ENCODE results near the gene CLIP4. TPM values are rescaled to one million over a fixed set of nuclear protein-coding genes. Genes with fewer than 3 reads are reported as not detected.
"Not testable (repeated sequence)": the region's sequence is repeated elsewhere in the genome, so short reads cannot be mapped to it uniquely, and the experiment has no call there.

The CLIP4 gene
- total RNA-seq, 1 donor from 2014 or later: 48.2 TPM

- DNase-seq (ENCODE audit: low spot score): no peak
Measured at GRCh38 chr2:29097569-29097968, 17.6 kb upstream of the CLIP4 start.

- DNase-seq (ENCODE audit: low spot score): no peak
Measured at GRCh38 chr2:29100564-29100963, 14.7 kb upstream of the CLIP4 start.

- no peak for DNase-seq (ENCODE audit: low spot score)
Measured at GRCh38 chr2:29104688-29105087, 10.5 kb upstream of the CLIP4 start.

GRCh38 chr2:29105375-29105774 is 9.8 kb upstream of the CLIP4 start:
- DNase-seq (ENCODE audit: low spot score): no peak

GRCh38 chr2:29106256-29106655 is 9.0 kb upstream of the CLIP4 start:
- no peak for DNase-seq (ENCODE audit: low spot score)

- no peak for DNase-seq (ENCODE audit: low spot score)
Measured at GRCh38 chr2:29106980-29107388, 8.2 kb upstream of the CLIP4 start.

- DNase-seq (ENCODE audit: low spot score): not testable (repeated sequence)
Measured at GRCh38 chr2:29107547-29107946, 7.7 kb upstream of the CLIP4 start.

GRCh38 chr2:29108225-29108624 is 7.0 kb upstream of the CLIP4 start:
- DNase-seq (ENCODE audit: low spot score): no peak

GRCh38 chr2:29109246-29109645 is 6.0 kb upstream of the CLIP4 start:
- no peak for DNase-seq (ENCODE audit: low spot score)

GRCh38 chr2:29110916-29111535 is 4.2 kb upstream of the CLIP4 start:
- no peak for DNase-seq (ENCODE audit: low spot score)

- no peak for DNase-seq (ENCODE audit: low spot score)
Measured at GRCh38 chr2:29112379-29112778, 2.8 kb upstream of the CLIP4 start.

- DNase-seq (ENCODE audit: low spot score): no peak
Measured at GRCh38 chr2:29113027-29113686, 2.1 kb upstream of the CLIP4 start.

- DNase-seq (ENCODE audit: low spot score): no peak
Measured at GRCh38 chr2:29113891-29114321, 1.3 kb upstream of the CLIP4 start.

GRCh38 chr2:29114586-29114945 is 649 bp upstream of the CLIP4 start:
- DNase-seq (ENCODE audit: low spot score): no peak

- DNase-seq (ENCODE audit: low spot score): no peak
Measured at GRCh38 chr2:29115797-29116781, 874 bp downstream of the CLIP4 start.

- DNase-seq (ENCODE audit: low spot score): no peak
Measured at GRCh38 chr2:29117636-29118303, 2.6 kb downstream of the CLIP4 start.

- no peak for DNase-seq (ENCODE audit: low spot score)
Measured at GRCh38 chr2:29119211-29119610, 4.0 kb downstream of the CLIP4 start.

GRCh38 chr2:29120846-29121245 is 5.6 kb downstream of the CLIP4 start:
- DNase-seq (ENCODE audit: low spot score): no peak

GRCh38 chr2:29123617-29124349 is 8.6 kb downstream of the CLIP4 start:
- DNase-seq (ENCODE audit: low spot score): no peak

- DNase-seq (ENCODE audit: low spot score): no peak
Measured at GRCh38 chr2:29124504-29124903, 9.3 kb downstream of the CLIP4 start.

All from mesenteric fat pad (tissue), 1 donor.